ENCODE results near the gene RPL27A.
A peak's percentile ranks its signal among the peaks of the same experiment; 100 is the strongest.

Gene RPL27A

DNA sequence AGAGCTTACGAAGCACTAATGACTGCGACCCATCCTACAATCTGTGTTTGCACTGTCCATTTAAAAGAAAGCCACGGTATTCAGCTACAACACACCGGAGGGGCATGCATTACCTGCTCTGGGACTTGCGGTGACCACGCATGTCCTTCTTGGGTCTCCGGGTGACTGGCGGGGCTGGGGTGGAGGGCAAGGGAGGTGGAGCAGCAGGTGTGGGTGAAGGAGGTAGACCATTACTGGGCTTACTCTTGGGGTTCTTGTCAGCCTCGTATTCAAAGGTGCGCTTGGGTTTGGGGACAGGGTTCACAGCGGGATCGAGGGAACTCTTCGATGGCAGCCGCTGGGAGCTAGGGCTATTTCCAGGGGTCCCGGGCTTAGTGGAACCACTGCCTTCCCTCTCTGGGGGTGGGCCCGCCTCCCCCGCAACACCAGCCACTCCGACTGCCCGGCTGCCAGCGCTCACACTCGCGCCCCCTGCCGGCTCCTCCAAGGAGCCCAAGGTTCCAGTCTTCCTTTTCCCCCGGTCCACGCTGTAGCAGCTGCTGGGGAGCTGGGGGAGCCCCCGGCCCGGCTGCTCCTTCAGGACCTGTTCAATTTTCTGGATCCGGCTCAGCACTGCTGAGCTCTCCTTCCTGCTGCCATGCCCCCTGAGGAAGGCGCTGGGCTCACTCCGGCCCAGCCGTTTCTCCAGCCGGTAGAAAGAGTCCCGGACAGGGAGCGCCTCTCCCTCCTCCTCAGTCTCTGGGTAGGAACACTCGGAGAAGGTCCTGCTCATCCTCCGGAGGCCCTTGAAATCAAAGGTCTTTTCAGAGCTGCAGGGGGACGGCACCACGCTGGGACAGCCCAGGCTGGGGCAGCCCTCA lies 47.5 kb downstream of the RPL27A start:
- TF ChIP-seq, protein P1, sequence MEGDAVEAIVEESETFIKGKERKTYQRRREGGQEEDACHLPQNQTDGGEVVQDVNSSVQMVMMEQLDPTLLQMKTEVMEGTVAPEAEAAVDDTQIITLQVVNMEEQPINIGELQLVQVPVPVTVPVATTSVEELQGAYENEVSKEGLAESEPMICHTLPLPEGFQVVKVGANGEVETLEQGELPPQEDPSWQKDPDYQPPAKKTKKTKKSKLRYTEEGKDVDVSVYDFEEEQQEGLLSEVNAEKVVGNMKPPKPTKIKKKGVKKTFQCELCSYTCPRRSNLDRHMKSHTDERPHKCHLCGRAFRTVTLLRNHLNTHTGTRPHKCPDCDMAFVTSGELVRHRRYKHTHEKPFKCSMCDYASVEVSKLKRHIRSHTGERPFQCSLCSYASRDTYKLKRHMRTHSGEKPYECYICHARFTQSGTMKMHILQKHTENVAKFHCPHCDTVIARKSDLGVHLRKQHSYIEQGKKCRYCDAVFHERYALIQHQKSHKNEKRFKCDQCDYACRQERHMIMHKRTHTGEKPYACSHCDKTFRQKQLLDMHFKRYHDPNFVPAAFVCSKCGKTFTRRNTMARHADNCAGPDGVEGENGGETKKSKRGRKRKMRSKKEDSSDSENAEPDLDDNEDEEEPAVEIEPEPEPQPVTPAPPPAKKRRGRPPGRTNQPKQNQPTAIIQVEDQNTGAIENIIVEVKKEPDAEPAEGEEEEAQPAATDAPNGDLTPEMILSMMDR (IDR thresholded peaks at IDR 0.05; ENCODE audit: extremely low read depth, missing control alignments), result no peak
- no peak for DNase-seq (ENCODE audit: low spot score)

DNA sequence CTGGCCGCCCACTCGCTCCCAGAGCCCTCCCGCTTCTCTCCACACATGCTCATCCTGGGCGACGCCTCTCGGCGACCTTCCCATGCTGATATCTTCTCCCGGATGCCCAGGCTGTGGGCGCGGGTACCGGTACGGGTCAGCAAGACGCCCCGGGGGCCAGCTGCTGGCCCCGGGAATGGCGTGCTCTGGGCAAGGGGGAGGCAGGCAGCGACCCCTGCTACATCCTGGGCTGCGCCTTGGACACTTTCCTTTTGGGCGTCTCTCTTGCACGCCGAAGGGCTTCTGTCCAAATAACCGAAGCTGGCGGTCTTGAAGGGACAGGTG lies 48.1 kb downstream of the RPL27A start:
- TF ChIP-seq, protein P1 (IDR thresholded peaks at IDR 0.05; ENCODE audit: extremely low read depth, missing control alignments), result no peak
- DNase-seq (ENCODE audit: low spot score), result no peak

DNA sequence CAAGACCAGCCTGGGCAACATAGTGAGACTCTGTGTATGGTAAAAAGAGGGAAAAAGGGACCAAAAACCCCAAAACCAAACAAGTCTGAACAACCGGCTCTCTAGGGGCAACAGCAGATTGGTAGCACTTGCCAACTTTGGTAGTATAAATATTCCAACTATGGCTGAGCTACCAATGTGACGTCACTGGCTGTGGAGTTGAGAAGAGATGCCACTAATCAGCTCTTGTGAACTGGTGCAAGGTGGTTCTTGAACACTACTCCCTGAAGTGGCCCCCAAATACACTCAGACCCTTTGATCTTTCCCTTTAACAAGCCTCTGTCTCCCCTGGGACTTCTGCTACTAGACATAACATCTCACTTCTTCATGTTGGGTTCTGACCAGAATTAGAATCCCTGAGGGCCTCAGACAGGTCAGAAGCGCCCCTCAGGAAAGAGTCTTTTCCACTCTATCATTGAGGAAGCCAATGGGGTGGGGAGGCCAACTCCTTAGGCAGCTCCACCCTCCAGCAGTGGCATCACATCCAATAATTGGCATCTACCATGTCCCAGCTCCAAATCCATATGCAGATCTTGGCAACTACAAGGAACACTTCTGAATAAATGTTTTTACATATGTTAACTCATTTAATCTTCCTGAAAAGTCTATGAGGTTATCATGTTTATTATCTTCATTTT lies 49.2 kb downstream of the RPL27A start:
- TF ChIP-seq, protein P1 (IDR thresholded peaks at IDR 0.05; ENCODE audit: extremely low read depth, missing control alignments), result no peak
- DNase-seq (ENCODE audit: low spot score), result no peak

DNA sequence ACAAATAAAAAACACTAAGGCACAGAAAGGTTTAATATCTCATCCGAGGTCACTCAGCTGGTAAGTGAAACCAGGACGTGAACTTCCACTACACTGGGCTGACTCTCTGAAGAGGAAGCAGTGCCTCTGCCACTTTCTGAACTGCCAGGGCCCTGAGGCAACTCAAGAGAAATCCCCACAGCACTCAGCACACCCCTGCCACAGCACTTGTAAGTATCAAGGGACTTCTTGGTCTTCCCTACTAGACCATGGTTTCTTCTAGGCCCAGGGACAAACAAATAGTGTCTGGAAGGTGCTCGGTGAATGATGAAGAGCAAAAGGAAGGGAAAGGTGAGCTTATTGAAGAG lies 49.7 kb downstream of the RPL27A start:
- peak; percentile 63 for DNase-seq (ENCODE audit: low spot score)
- TF ChIP-seq, protein P1 (IDR thresholded peaks at IDR 0.05; ENCODE audit: extremely low read depth, missing control alignments), result no peak

DNA sequence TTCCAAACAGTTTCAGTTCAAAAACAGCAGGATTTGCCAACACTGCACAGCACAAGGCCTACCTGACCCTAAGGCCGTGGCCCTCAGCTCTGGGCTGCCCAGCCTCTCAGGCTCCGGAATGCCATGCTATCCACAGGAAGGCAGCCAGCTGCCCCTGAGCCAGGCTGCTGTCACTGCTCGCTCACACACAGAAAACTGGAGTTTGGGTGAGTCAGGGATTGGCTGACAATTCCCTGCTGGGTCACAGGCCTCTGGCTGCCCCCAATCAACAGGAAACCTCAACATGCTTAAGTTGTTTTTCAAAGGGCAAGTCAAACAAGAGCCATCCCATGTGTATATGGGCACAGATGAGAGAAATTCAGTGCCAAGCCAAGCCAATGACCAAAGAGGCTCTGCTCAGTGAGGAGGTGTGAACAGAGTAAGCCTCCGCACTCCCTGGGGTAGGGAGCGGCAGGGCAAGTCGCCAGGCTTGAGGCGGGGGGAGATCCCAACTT lies 50.2 kb downstream of the RPL27A start:
- no peak for DNase-seq (ENCODE audit: low spot score)
- TF ChIP-seq, protein P1 (IDR thresholded peaks at IDR 0.05; ENCODE audit: extremely low read depth, missing control alignments), result no peak

DNA sequence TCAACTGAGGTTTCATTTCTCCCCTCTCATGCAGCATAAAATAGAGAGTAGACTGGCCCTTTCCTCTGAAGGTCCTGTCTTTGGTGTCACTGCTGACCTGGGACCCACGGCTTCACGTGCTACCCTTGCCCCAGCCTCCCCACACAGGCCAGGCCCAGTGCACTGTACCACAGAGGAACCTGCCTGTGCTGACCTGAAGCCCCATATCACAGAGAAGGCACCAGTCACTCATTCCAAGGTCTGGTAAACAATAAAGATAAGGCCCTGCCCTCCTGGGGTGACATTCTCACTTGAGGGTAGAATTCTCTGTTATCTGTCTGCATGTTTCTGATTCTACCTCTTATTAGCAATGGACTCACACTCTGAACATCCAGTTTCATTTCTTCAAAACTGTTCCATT lies 51.3 kb downstream of the RPL27A start:
- TF ChIP-seq, protein P1 (IDR thresholded peaks at IDR 0.05; ENCODE audit: extremely low read depth, missing control alignments), result no peak
- no peak for DNase-seq (ENCODE audit: low spot score)

DNA sequence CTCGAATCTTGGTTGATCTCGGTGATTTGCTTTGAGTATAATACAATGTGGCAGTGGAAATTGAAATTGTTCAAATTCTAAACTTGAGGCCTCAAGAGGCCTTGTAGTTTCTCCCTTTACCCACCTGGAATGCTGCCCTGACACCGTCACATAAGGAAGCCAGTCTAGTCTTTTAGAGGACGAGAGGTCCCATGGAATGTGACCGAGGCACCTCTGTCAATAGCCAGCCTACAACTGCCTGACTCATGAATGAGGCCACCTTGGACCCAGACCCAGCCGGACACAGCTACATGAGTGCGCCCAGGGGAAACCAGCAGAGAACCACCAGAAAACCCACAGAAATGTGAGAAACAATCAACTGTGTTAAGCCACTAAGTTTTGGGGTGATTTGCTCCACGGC lies 52.5 kb downstream of the RPL27A start:
- TF ChIP-seq, protein P1 (IDR thresholded peaks at IDR 0.05; ENCODE audit: extremely low read depth, missing control alignments), result no peak
- DNase-seq (ENCODE audit: low spot score), result no peak

Measured in GM20000 (cell line).